ENCODE measurements around the gene SHE.

DNA sequence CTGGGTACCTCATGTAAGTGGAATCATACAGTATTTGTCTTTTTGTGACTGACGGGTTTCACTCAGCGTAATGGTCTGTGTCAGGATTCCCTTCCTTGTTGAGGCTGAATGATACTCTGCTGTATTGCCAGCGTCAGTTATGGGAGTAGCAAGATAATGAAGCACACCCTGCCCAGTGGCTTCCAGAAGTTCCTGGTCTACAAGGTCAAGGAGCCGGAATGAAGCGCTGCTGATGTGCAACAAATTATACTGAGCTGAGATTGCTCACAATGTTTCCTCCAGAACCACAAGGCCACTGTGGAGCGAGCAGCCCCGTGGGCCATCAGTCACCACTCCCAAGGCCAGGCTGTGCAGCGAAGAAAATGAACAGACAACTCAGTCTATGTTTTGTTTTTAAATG is 24.2 kb downstream of the SHE start:
- TF ChIP-seq CTCF (conservative IDR thresholded peaks at IDR 0.05; ENCODE audit: low read depth in 2 of 2), result no peak
- TF ChIP-seq, protein P1, sequence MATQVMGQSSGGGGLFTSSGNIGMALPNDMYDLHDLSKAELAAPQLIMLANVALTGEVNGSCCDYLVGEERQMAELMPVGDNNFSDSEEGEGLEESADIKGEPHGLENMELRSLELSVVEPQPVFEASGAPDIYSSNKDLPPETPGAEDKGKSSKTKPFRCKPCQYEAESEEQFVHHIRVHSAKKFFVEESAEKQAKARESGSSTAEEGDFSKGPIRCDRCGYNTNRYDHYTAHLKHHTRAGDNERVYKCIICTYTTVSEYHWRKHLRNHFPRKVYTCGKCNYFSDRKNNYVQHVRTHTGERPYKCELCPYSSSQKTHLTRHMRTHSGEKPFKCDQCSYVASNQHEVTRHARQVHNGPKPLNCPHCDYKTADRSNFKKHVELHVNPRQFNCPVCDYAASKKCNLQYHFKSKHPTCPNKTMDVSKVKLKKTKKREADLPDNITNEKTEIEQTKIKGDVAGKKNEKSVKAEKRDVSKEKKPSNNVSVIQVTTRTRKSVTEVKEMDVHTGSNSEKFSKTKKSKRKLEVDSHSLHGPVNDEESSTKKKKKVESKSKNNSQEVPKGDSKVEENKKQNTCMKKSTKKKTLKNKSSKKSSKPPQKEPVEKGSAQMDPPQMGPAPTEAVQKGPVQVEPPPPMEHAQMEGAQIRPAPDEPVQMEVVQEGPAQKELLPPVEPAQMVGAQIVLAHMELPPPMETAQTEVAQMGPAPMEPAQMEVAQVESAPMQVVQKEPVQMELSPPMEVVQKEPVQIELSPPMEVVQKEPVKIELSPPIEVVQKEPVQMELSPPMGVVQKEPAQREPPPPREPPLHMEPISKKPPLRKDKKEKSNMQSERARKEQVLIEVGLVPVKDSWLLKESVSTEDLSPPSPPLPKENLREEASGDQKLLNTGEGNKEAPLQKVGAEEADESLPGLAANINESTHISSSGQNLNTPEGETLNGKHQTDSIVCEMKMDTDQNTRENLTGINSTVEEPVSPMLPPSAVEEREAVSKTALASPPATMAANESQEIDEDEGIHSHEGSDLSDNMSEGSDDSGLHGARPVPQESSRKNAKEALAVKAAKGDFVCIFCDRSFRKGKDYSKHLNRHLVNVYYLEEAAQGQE (IDR thresholded peaks at IDR 0.05; ENCODE audit: unreplicated experiment), result no peak
- no peak for TF ChIP-seq JUNB (IDR thresholded peaks at IDR 0.05; ENCODE audit: unreplicated experiment)
- no peak for TF ChIP-seq EZH2 (IDR thresholded peaks at IDR 0.05; ENCODE audit: low read depth, unreplicated experiment)
- TF ChIP-seq CREB1 (CRISPR knock-in tag; IDR thresholded peaks at IDR 0.05; ENCODE audit: low read depth), result no peak
- no peak for TF ChIP-seq POLR2AphosphoS5 (IDR thresholded peaks at IDR 0.05; ENCODE audit: low read depth)
- TF ChIP-seq ZNF331 (CRISPR knock-in tag; IDR thresholded peaks at IDR 0.05; ENCODE audit: low read depth), result no peak
